Gastrocnemius medialis (tissue), 4 donors: ENCODE data around the gene SLC12A3.

Experiments
- POLR2A ChIP-seq, 2 donors: fragments of 450-650 bp; IDR thresholded peaks; one replicate each; pipeline ENCODE4 v1.6.1; 2017; ENCODE audit warnings: antibody characterized with exemption in 2 of 2, mild to moderate bottlenecking in 2 of 2, moderate library complexity in 2 of 2
- TF ChIP-seq, protein P1 (sequence below), 5 experiments: fragments of 450-650 bp in 3 of 5; fragments of 200-600 bp in 2 of 5; sonication (generic) in 2 of 5; IDR thresholded peaks in 4 of 5; conservative IDR thresholded peaks in 1 of 5; 1 replicate in 4 of 5; 2 replicates in 1 of 5; pipeline ENCODE4 v1.5.1; 2016 to 2019; ENCODE audit warnings: antibody characterized with exemption in 5 of 5, mild to moderate bottlenecking in 3 of 5, moderate library complexity in 3 of 5

DNA sequence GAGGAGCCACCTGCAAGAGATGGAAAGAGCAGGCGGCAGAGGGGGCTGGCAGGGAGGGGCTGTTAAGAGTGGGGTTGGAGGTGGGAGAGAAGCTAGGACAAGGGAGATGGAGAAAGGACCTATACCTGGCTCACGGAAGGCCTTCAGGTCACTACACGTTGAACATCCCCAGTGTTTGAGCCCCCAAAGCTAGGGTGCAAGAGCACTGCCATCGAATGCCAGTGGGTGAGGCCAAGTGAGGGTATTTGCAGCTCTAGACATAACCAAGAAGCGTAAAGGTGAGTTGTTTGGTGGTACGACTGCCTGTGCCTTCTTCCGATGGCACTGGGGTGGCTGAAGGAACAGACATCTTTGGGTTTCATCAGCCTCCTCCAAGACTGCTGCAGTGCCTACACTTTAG lies 49.9 kb downstream of the SLC12A3 start:
- TF ChIP-seq, protein P1, sequence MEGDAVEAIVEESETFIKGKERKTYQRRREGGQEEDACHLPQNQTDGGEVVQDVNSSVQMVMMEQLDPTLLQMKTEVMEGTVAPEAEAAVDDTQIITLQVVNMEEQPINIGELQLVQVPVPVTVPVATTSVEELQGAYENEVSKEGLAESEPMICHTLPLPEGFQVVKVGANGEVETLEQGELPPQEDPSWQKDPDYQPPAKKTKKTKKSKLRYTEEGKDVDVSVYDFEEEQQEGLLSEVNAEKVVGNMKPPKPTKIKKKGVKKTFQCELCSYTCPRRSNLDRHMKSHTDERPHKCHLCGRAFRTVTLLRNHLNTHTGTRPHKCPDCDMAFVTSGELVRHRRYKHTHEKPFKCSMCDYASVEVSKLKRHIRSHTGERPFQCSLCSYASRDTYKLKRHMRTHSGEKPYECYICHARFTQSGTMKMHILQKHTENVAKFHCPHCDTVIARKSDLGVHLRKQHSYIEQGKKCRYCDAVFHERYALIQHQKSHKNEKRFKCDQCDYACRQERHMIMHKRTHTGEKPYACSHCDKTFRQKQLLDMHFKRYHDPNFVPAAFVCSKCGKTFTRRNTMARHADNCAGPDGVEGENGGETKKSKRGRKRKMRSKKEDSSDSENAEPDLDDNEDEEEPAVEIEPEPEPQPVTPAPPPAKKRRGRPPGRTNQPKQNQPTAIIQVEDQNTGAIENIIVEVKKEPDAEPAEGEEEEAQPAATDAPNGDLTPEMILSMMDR (IDR thresholded peaks at IDR 0.05 in 4 of 5, conservative IDR thresholded peaks at IDR 0.05 in 1 of 5), result no peak
- no peak for TF ChIP-seq POLR2A (IDR thresholded peaks at IDR 0.05)
